CD4-positive, alpha-beta T cell treated with Interleukin-17A for 1 hour (primary cell): Measurements from ENCODE around the gene CPA2.

ENCODE experiments used
- DNase-seq: peaks from one replicate; pipeline ENCODE4 v3.0.0-alpha.2; 2020

The CPA2 gene

GRCh38 chr7:130281260-130281659 is 14.6 kb downstream of the CPA2 start:
- no peak for DNase-seq

- no peak for DNase-seq
These were observed 20.2 kb downstream of the CPA2 start for GRCh38 chr7:130286881-130287280.

- DNase-seq: no peak
These were observed 21.5 kb downstream of the CPA2 start for GRCh38 chr7:130288168-130288567.

GRCh38 chr7:130288829-130289228 is 22.2 kb downstream of the CPA2 start:
- DNase-seq: no peak

- no peak for DNase-seq
These were observed 22.8 kb downstream of the CPA2 start for GRCh38 chr7:130289478-130289877.

GRCh38 chr7:130290745-130291144 is 24.1 kb downstream of the CPA2 start:
- DNase-seq: no peak

- no peak for DNase-seq
These were observed 26.1 kb downstream of the CPA2 start, which contains the start of gene CPA4 for GRCh38 chr7:130292682-130293257. Gene CPA4, plus strand, starts transcription at chr7:130293161. Its CDS starts 20 bp downstream, at chr7:130293181.

GRCh38 chr7:130293521-130293920 is 26.9 kb downstream of the CPA2 start:
- no peak for DNase-seq

- no peak for DNase-seq
These were observed 27.7 kb downstream of the CPA2 start for GRCh38 chr7:130294314-130294713.

GRCh38 chr7:130296221-130296951 is 29.7 kb downstream of the CPA2 start:
- DNase-seq: no peak

GRCh38 chr7:130297628-130298543 is 31.2 kb downstream of the CPA2 start:
- DNase-seq: no peak

GRCh38 chr7:130298544-130299326 is 32.1 kb downstream of the CPA2 start:
- DNase-seq: no peak

- no peak for DNase-seq
These were observed 33.2 kb downstream of the CPA2 start for GRCh38 chr7:130299866-130300265.

GRCh38 chr7:130301501-130302020 is 34.9 kb downstream of the CPA2 start:
- no peak for DNase-seq

- DNase-seq: no peak
These were observed 36.0 kb downstream of the CPA2 start for GRCh38 chr7:130302649-130303048.

- no peak for DNase-seq
These were observed 36.5 kb downstream of the CPA2 start for GRCh38 chr7:130303127-130303526.

- no peak for DNase-seq
These were observed 36.9 kb downstream of the CPA2 start for GRCh38 chr7:130303551-130303950.

- no peak for DNase-seq
These were observed 37.3 kb downstream of the CPA2 start for GRCh38 chr7:130303982-130304381.

GRCh38 chr7:130304878-130305277 is 38.2 kb downstream of the CPA2 start:
- no peak for DNase-seq

GRCh38 chr7:130305433-130306042 is 38.9 kb downstream of the CPA2 start:
- no peak for DNase-seq

- no peak for DNase-seq
These were observed 43.3 kb downstream of the CPA2 start for GRCh38 chr7:130309986-130310385.

- no peak for DNase-seq
These were observed 47.6 kb downstream of the CPA2 start for GRCh38 chr7:130314305-130314704.
